Gastrocnemius medialis (tissue), 4 donors: Measurements from ENCODE around the gene NDN. TPM values are rescaled to one million over a fixed set of nuclear protein-coding genes. Genes with fewer than 3 reads are reported as not detected.
A peak's percentile ranks its signal among the peaks of the same experiment; 100 is the strongest.
"Not testable (repeated sequence)": the region's sequence is repeated elsewhere in the genome, so short reads cannot be mapped to it uniquely, and the experiment has no call there.

Experiments
- ATAC-seq, 2 donors: fragments of 150-250 bp; one replicate each; pipeline ENCODE4 v1.9.1; 2016
- DNase-seq, 2 donors: peaks; one replicate each; pipeline ENCODE4 v3.0.0-alpha.2; 2019
- H3K27ac ChIP-seq, 4 donors: fragments of 200-600 bp; sonication (generic); 1 replicate in 1 of 4; 2 replicates in 3 of 4; pipeline ENCODE4 v1.5.1; 2016 to 2018; ENCODE audit warnings: mild to moderate bottlenecking in 2 of 4, moderate library complexity in 1 of 4
- H3K27me3 ChIP-seq, 3 donors: fragments of 200-600 bp; sonication (generic) in 2 of 3; 1 replicate in 1 of 3; 2 replicates in 2 of 3; pipeline versions ENCODE4 v1.5.1 to v1.6.0; 2016 to 2019; ENCODE audit warnings: mild to moderate bottlenecking in 1 of 3, moderate library complexity in 1 of 3
- H3K36me3 ChIP-seq, 2 donors: fragments of 200-600 bp; sonication (generic) in 1 of 2; one replicate each; pipeline ENCODE4 v1.5.1; 2017 to 2018
- H3K4me1 ChIP-seq, 2 donors: fragments of 200-600 bp; sonication (generic) in 1 of 2; one replicate each; pipeline ENCODE4 v1.5.1; 2016 to 2017; ENCODE audit warnings: mild to moderate bottlenecking in 2 of 2
- H3K4me3 ChIP-seq, 4 donors: fragments of 200-600 bp; sonication (generic) in 3 of 4; 1 replicate in 1 of 4; 2 replicates in 3 of 4; pipeline ENCODE4 v1.5.1; 2016 to 2019; ENCODE audit warnings: mild to moderate bottlenecking in 2 of 4
- H3K9me3 ChIP-seq, 3 donors: fragments of 200-600 bp; sonication (generic) in 2 of 3; 1 replicate in 1 of 3; 2 replicates in 2 of 3; pipeline ENCODE4 v1.5.1; 2016 to 2019
- CTCF ChIP-seq, 5 experiments: fragments of 450-650 bp in 3 of 5; fragments of 200-600 bp in 2 of 5; sonication (generic) in 2 of 5; IDR thresholded peaks in 4 of 5; conservative IDR thresholded peaks in 1 of 5; 1 replicate in 4 of 5; 2 replicates in 1 of 5; pipeline ENCODE4 v1.5.1; 2016 to 2019; ENCODE audit warnings: antibody characterized with exemption in 5 of 5, mild to moderate bottlenecking in 3 of 5, moderate library complexity in 3 of 5
- POLR2A ChIP-seq, 2 donors: fragments of 450-650 bp; IDR thresholded peaks; one replicate each; pipeline ENCODE4 v1.6.1; 2017; ENCODE audit warnings: antibody characterized with exemption in 2 of 2, mild to moderate bottlenecking in 2 of 2, moderate library complexity in 2 of 2
- in situ Hi-C, 4 donors: fragments of 200-750 bp; cut with MboI; loops; one replicate each; pipeline versions ENCODE4 v1.15.0 to v1.8.0; 2017; ENCODE audit warnings: low sequenced_read_pairs in 4 of 4
- intact Hi-C: fragments of 100-400 bp; cut with DNase I; formaldehyde crosslinking; loops from one replicate; pipeline ENCODE4 v1.15.1; 2023; ENCODE audit warnings: low total_unique reads
- total RNA-seq, 4 donors: library from RNA; depleted of rRNA; stranded (reverse); fragments of >200 nt; gene quantifications; one replicate each; pipeline versions ENCODE4 v1.1.0 to v1.2.3, GENCODE V29; 2016

NDN gene
- 10 to 100 TPM in 3 of 4 donors, 1 to 10 TPM in 1; 8.9 to 12.4 (median 12.2) TPM for total RNA-seq

- peak in 1 of 2 donors; percentile 40 for ATAC-seq
- in situ Hi-C loops, result no loop called here
Observed at GRCh38 chr15:23687143-23687470, at the start of gene NDN. Gene NDN (minus strand): TSS chr15:23687305. CDS start chr15:23687217, 88 bp downstream.

GRCh38 chr15:23736033-23736673, 49.0 kb upstream of the NDN start:
- ATAC-seq, result no peak
- intact Hi-C loops, result no loop called here
- Histone ChIP-seq H3K4me3 (no peak overlapping the region), H3K27ac (no peak overlapping the region), H3K9me3 (no peaks in the 10 kb centered on the region), H3K36me3 (no peaks in the 10 kb centered on the region), H3K4me1 (no peaks in the 10 kb centered on the region), H3K27me3 (no peaks in the 10 kb centered on the region)
- no peak for DNase-seq
- in situ Hi-C loops, result no loop called here
- TF ChIP-seq CTCF (IDR thresholded peaks at IDR 0.05 in 4 of 5, conservative IDR thresholded peaks at IDR 0.05 in 1 of 5), result no peak
- no peak for TF ChIP-seq POLR2A (IDR thresholded peaks at IDR 0.05)

More at GRCh38 chr15:23687143-23687470, at the start of gene NDN:
- Histone ChIP-seq H3K27me3 (no peaks in the 10 kb centered on the region), H3K36me3 (no peaks in the 10 kb centered on the region), H3K4me1 (no peaks in the 10 kb centered on the region), H3K4me3 (peak within 1 kb of the TSS; percentile 21 to 45 (median 41)), H3K27ac (no peak within 1 kb of the TSS), H3K9me3 (no peaks in the 10 kb centered on the region)
- DNase-seq, result no peak
- TF ChIP-seq CTCF (IDR thresholded peaks at IDR 0.05 in 4 of 5, conservative IDR thresholded peaks at IDR 0.05 in 1 of 5) (no peak), POLR2A (IDR thresholded peaks at IDR 0.05) (no peak)
- intact Hi-C loops, result no loop called here

GRCh38 chr15:23734862-23735261, 47.8 kb upstream of the NDN start:
- Histone ChIP-seq H3K27me3 (no peaks in the 10 kb centered on the region), H3K27ac (no peak overlapping the region), H3K9me3 (no peaks in the 10 kb centered on the region), H3K4me1 (no peaks in the 10 kb centered on the region), H3K36me3 (no peaks in the 10 kb centered on the region), H3K4me3 (no peak overlapping the region)
- no peak for ATAC-seq
- in situ Hi-C loops (no loop called here), intact Hi-C loops (no loop called here)
- TF ChIP-seq CTCF (IDR thresholded peaks at IDR 0.05 in 4 of 5, conservative IDR thresholded peaks at IDR 0.05 in 1 of 5) (no peak), POLR2A (IDR thresholded peaks at IDR 0.05) (no peak)
- DNase-seq, result no peak

GRCh38 chr15:23713874-23714656, 27.0 kb upstream of the NDN start:
- H3K4me1 ChIP-seq, H3K27ac ChIP-seq, H3K27me3 ChIP-seq, H3K4me3 ChIP-seq, H3K36me3 ChIP-seq, intact Hi-C loops, in situ Hi-C loops, DNase-seq, H3K9me3 ChIP-seq, ATAC-seq: not testable (repeated sequence)

- no peak for DNase-seq
- TF ChIP-seq POLR2A (IDR thresholded peaks at IDR 0.05) (no peak), CTCF (IDR thresholded peaks at IDR 0.05 in 4 of 5, conservative IDR thresholded peaks at IDR 0.05 in 1 of 5) (no peak)
Observed at GRCh38 chr15:23708332-23708731, 21.2 kb upstream of the NDN start.

More at GRCh38 chr15:23708332-23708731, 21.2 kb upstream of the NDN start:
- ATAC-seq, result no peak
- H3K9me3 ChIP-seq, result no peaks in the 10 kb centered on the region
- H3K4me3 ChIP-seq, result no peak overlapping the region
- no peaks in the 10 kb centered on the region for H3K36me3 ChIP-seq
- in situ Hi-C loops (no loop called here), intact Hi-C loops (no loop called here)
- H3K4me1 ChIP-seq, result no peaks in the 10 kb centered on the region
- H3K27me3 ChIP-seq, result no peaks in the 10 kb centered on the region
- H3K27ac ChIP-seq, result no peak overlapping the region
